NCI-H345 treated with DMSO at 0.1 percent for 48 hours (cell line): ENCODE data around the gene SPIN2A.
"Not testable (repeated sequence)": the region's sequence is repeated elsewhere in the genome, so short reads cannot be mapped to it uniquely, and the experiment has no call there.

Experiments
- DNase-seq: peaks from one replicate; lab custom pipeline; 2025; ENCODE audit not compliant: unreplicated experiment; lab: John Stamatoyannopoulos, UW

The SPIN2A gene

GRCh38 chrX:57103489-57103888 lies 33.7 kb downstream of the SPIN2A start:
- DNase-seq, result no peak

- not testable (repeated sequence) for DNase-seq
Measured at GRCh38 chrX:57102918-57103317, 34.3 kb downstream of the SPIN2A start.
